ENCODE data around the gene NHS.

Gene NHS

GRCh38 chrX:17464194-17464593, 89.2 kb downstream of the NHS start:
- no peak overlapping the region for H3K4ac ChIP-seq (ENCODE audit: low read depth in 1 of 2, low read length in 2 of 2)
- H2AFZ ChIP-seq (ENCODE audit: low read depth, low read length), result no peak overlapping the region
- H2BK15ac ChIP-seq (ENCODE audit: low read depth, poor library complexity, severe bottlenecking), result no peak overlapping the region
- H3K9me3 ChIP-seq (ENCODE audit: control insufficient read depth, low read length), result no peaks in the 10 kb centered on the region
- H2BK12ac ChIP-seq (ENCODE audit: low read length in 2 of 2), result no peak overlapping the region
- no peak overlapping the region for H3K4me3 ChIP-seq (ENCODE audit: insufficient read depth in 1 of 2, low read depth in 1 of 2, low read length in 2 of 2)
- no peak overlapping the region for H3K23ac ChIP-seq (ENCODE audit: low read length in 2 of 2)
- DNase-seq, result no peak
- no peaks in the 10 kb centered on the region for H3K27me3 ChIP-seq (ENCODE audit: control insufficient read depth in 1 of 2, insufficient read depth in 1 of 2, low read length in 2 of 2)
- peaks cover 7% of the 10 kb centered on the region for H3K79me1 ChIP-seq (replicated peaks; ENCODE audit: low read length, poor library complexity, severe bottlenecking)
- no peak overlapping the region for H2BK5ac ChIP-seq (ENCODE audit: low read depth, low read length, poor library complexity, severe bottlenecking)
- no peak overlapping the region for H2BK120ac ChIP-seq (ENCODE audit: low read depth, low read length)
- H3K4me2 ChIP-seq (ENCODE audit: low read length, poor library complexity, severe bottlenecking), result no peak overlapping the region
- H2AK5ac ChIP-seq (ENCODE audit: low read length, severe bottlenecking), result no peak overlapping the region
- peaks cover 2% of the 10 kb centered on the region for H3K4me1 ChIP-seq (ENCODE audit: control insufficient read depth, insufficient read depth, low read depth, low read length)
- no peaks in the 10 kb centered on the region for H3K36me3 ChIP-seq (ENCODE audit: control insufficient read depth in 1 of 2, insufficient read depth in 2 of 2, low read depth in 1 of 2, low read length in 2 of 2)
- no peak overlapping the region for H3K9ac ChIP-seq (ENCODE audit: low read length)
- no peak overlapping the region for H3K14ac ChIP-seq (ENCODE audit: low read length in 2 of 2)
- no peak overlapping the region for H3K18ac ChIP-seq (ENCODE audit: low read depth in 1 of 2, low read length in 2 of 2)
- no peak overlapping the region for H4K91ac ChIP-seq (ENCODE audit: low read length)
- H4K8ac ChIP-seq (ENCODE audit: low read length), result no peak overlapping the region
- H3K27ac ChIP-seq (ENCODE audit: low read length, poor library complexity, severe bottlenecking), result no peak overlapping the region

- no peak overlapping the region for H4K8ac ChIP-seq (ENCODE audit: low read length)
- H3K9me3 ChIP-seq (ENCODE audit: control insufficient read depth, low read length), result no peaks in the 10 kb centered on the region
- H2AK5ac ChIP-seq (ENCODE audit: low read length, severe bottlenecking), result no peak overlapping the region
- H3K79me1 ChIP-seq (replicated peaks; ENCODE audit: low read length, poor library complexity, severe bottlenecking), result peaks cover 9% of the 10 kb centered on the region
- no peak overlapping the region for H3K4me2 ChIP-seq (ENCODE audit: low read length, poor library complexity, severe bottlenecking)
- no peak overlapping the region for H3K14ac ChIP-seq (ENCODE audit: low read length in 2 of 2)
- H4K91ac ChIP-seq (ENCODE audit: low read length), result no peak overlapping the region
- H3K36me3 ChIP-seq (ENCODE audit: control insufficient read depth in 1 of 2, insufficient read depth in 2 of 2, low read depth in 1 of 2, low read length in 2 of 2), result no peaks in the 10 kb centered on the region
- H3K18ac ChIP-seq (ENCODE audit: low read depth in 1 of 2, low read length in 2 of 2), result no peak overlapping the region
- H3K27ac ChIP-seq (ENCODE audit: low read length, poor library complexity, severe bottlenecking), result no peak overlapping the region
- no peak overlapping the region for H3K9ac ChIP-seq (ENCODE audit: low read length)
- no peak overlapping the region for H2BK5ac ChIP-seq (ENCODE audit: low read depth, low read length, poor library complexity, severe bottlenecking)
- peaks cover 2% of the 10 kb centered on the region for H3K4me1 ChIP-seq (ENCODE audit: control insufficient read depth, insufficient read depth, low read depth, low read length)
- H2BK12ac ChIP-seq (ENCODE audit: low read length in 2 of 2), result no peak overlapping the region
- no peak overlapping the region for H2AFZ ChIP-seq (ENCODE audit: low read depth, low read length)
- no peak overlapping the region for H3K23ac ChIP-seq (ENCODE audit: low read length in 2 of 2)
- H3K27me3 ChIP-seq (ENCODE audit: control insufficient read depth in 1 of 2, insufficient read depth in 1 of 2, low read length in 2 of 2), result no peaks in the 10 kb centered on the region
- H3K4ac ChIP-seq (ENCODE audit: low read depth in 1 of 2, low read length in 2 of 2), result no peak overlapping the region
- H2BK120ac ChIP-seq (ENCODE audit: low read depth, low read length), result no peak overlapping the region
- no peak for DNase-seq
- 85% methylated on average over 2 of the region's 2 CpGs for WGBS
- H2BK15ac ChIP-seq (ENCODE audit: low read depth, poor library complexity, severe bottlenecking), result no peak overlapping the region
- H3K4me3 ChIP-seq (ENCODE audit: insufficient read depth in 1 of 2, low read depth in 1 of 2, low read length in 2 of 2), result no peak overlapping the region
Observed at GRCh38 chrX:17465201-17465600, 90.2 kb downstream of the NHS start.

GRCh38 chrX:17465802-17466201, 90.8 kb downstream of the NHS start:
- no peak overlapping the region for H2BK120ac ChIP-seq (ENCODE audit: low read depth, low read length)
- H3K23ac ChIP-seq (ENCODE audit: low read length in 2 of 2), result no peak overlapping the region
- H3K79me1 ChIP-seq (replicated peaks; ENCODE audit: low read length, poor library complexity, severe bottlenecking), result peaks cover 11% of the 10 kb centered on the region
- H3K9me3 ChIP-seq (ENCODE audit: control insufficient read depth, low read length), result no peaks in the 10 kb centered on the region
- no peak overlapping the region for H2BK12ac ChIP-seq (ENCODE audit: low read length in 2 of 2)
- no peaks in the 10 kb centered on the region for H3K27me3 ChIP-seq (ENCODE audit: control insufficient read depth in 1 of 2, insufficient read depth in 1 of 2, low read length in 2 of 2)
- no peak overlapping the region for H2BK15ac ChIP-seq (ENCODE audit: low read depth, poor library complexity, severe bottlenecking)
- H3K18ac ChIP-seq (ENCODE audit: low read depth in 1 of 2, low read length in 2 of 2), result no peak overlapping the region
- H3K36me3 ChIP-seq (ENCODE audit: control insufficient read depth in 1 of 2, insufficient read depth in 2 of 2, low read depth in 1 of 2, low read length in 2 of 2), result no peaks in the 10 kb centered on the region
- no peak for DNase-seq
- H3K4ac ChIP-seq (ENCODE audit: low read depth in 1 of 2, low read length in 2 of 2), result no peak overlapping the region
- H3K27ac ChIP-seq (ENCODE audit: low read length, poor library complexity, severe bottlenecking), result no peak overlapping the region
- no peak overlapping the region for H2AFZ ChIP-seq (ENCODE audit: low read depth, low read length)
- no peak overlapping the region for H3K4me2 ChIP-seq (ENCODE audit: low read length, poor library complexity, severe bottlenecking)
- H3K4me3 ChIP-seq (ENCODE audit: insufficient read depth in 1 of 2, low read depth in 1 of 2, low read length in 2 of 2), result no peak overlapping the region
- H2BK5ac ChIP-seq (ENCODE audit: low read depth, low read length, poor library complexity, severe bottlenecking), result no peak overlapping the region
- peaks cover 2% of the 10 kb centered on the region for H3K4me1 ChIP-seq (ENCODE audit: control insufficient read depth, insufficient read depth, low read depth, low read length)
- no peak overlapping the region for H2AK5ac ChIP-seq (ENCODE audit: low read length, severe bottlenecking)
- H3K14ac ChIP-seq (ENCODE audit: low read length in 2 of 2), result no peak overlapping the region
- H3K9ac ChIP-seq (ENCODE audit: low read length), result no peak overlapping the region
- H4K91ac ChIP-seq (ENCODE audit: low read length), result no peak overlapping the region
- 92% methylated on average over 4 of the region's 4 CpGs for WGBS
- no peak overlapping the region for H4K8ac ChIP-seq (ENCODE audit: low read length)

- DNase-seq, result no peak
- no peaks in the 10 kb centered on the region for H3K9me3 ChIP-seq (ENCODE audit: control insufficient read depth, low read length)
- H4K8ac ChIP-seq (ENCODE audit: low read length), result no peak overlapping the region
- no peak overlapping the region for H3K4ac ChIP-seq (ENCODE audit: low read depth in 1 of 2, low read length in 2 of 2)
- no peak overlapping the region for H2AK5ac ChIP-seq (ENCODE audit: low read length, severe bottlenecking)
- H3K9ac ChIP-seq (ENCODE audit: low read length), result no peak overlapping the region
- H3K14ac ChIP-seq (ENCODE audit: low read length in 2 of 2), result no peak overlapping the region
- no peak overlapping the region for H3K27ac ChIP-seq (ENCODE audit: low read length, poor library complexity, severe bottlenecking)
- H3K18ac ChIP-seq (ENCODE audit: low read depth in 1 of 2, low read length in 2 of 2), result no peak overlapping the region
- H2BK12ac ChIP-seq (ENCODE audit: low read length in 2 of 2), result no peak overlapping the region
- H2BK15ac ChIP-seq (ENCODE audit: low read depth, poor library complexity, severe bottlenecking), result no peak overlapping the region
- no peak overlapping the region for H3K4me2 ChIP-seq (ENCODE audit: low read length, poor library complexity, severe bottlenecking)
- WGBS, result 83% methylated on average over 4 of the region's 6 CpGs
- no peak overlapping the region for H3K4me3 ChIP-seq (ENCODE audit: insufficient read depth in 1 of 2, low read depth in 1 of 2, low read length in 2 of 2)
- H2AFZ ChIP-seq (ENCODE audit: low read depth, low read length), result no peak overlapping the region
- H3K79me1 ChIP-seq (replicated peaks; ENCODE audit: low read length, poor library complexity, severe bottlenecking), result peaks cover 9% of the 10 kb centered on the region
- H2BK120ac ChIP-seq (ENCODE audit: low read depth, low read length), result no peak overlapping the region
- no peak overlapping the region for H3K23ac ChIP-seq (ENCODE audit: low read length in 2 of 2)
- peaks cover 0 to 9% of the 10 kb centered on the region in 2 experiments for H3K27me3 ChIP-seq (ENCODE audit: control insufficient read depth in 1 of 2, insufficient read depth in 1 of 2, low read length in 2 of 2)
- peaks cover 1% of the 10 kb centered on the region for H3K4me1 ChIP-seq (ENCODE audit: control insufficient read depth, insufficient read depth, low read depth, low read length)
- H3K36me3 ChIP-seq (ENCODE audit: control insufficient read depth in 1 of 2, insufficient read depth in 2 of 2, low read depth in 1 of 2, low read length in 2 of 2), result no peaks in the 10 kb centered on the region
- no peak overlapping the region for H4K91ac ChIP-seq (ENCODE audit: low read length)
- H2BK5ac ChIP-seq (ENCODE audit: low read depth, low read length, poor library complexity, severe bottlenecking), result no peak overlapping the region
Observed at GRCh38 chrX:17470136-17470535, 95.1 kb downstream of the NHS start.

All from mesenchymal stem cell (in vitro differentiated cells and primary cell).